ENCODE data around the gene PDRG1. TPM values are rescaled to one million over a fixed set of nuclear protein-coding genes. Genes with fewer than 3 reads are reported as not detected.

Gene PDRG1
- total and polyA plus RNA-seq, 2 donors (not counting 1 experiment from before 2014, with no cell fraction given) = 12.7 to 18.6 TPM

DNA sequence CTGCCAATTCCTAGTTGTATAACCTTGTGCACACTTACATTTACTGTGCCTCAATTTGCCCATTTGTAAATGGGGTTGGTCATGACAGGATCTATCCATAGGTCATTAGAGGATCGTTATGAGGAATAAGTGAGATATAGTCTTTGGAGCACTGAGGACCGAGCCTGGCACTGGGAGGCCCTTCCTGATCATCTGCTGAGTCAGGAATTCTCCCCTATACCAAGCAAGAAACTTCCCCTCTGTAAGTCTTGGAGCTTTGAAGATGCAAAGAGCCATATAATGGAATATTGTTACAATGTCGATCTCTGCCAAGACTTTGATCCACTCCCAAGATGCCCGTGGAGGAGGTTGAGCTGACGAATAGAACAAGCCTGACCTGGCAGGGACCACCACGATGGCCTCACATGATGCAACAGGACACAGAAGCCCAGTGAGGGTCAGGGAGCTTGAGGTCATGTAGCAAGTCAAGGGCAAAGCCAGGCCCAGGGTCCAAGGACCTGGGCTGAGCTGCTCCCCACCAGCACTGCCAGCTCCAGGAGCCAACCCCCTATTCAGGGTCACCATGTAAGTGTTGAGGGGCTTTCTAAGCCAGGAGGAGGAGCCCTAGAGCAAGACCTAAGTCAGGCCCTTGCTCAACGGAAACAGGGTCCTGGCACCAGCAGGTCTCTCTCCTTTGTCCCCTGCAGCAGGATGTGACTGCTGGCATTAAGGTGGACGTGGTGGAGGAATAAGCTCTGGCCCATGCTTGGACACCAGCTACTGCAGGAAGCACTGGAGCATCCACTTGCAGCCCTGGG lies 16.7 kb downstream of the PDRG1 start:
- Histone ChIP-seq H3K9ac (ENCODE audit: low read length) (no peak overlapping the region), H3K79me2 (ENCODE audit: control insufficient read depth, insufficient read depth, low read length) (no peaks in the 10 kb centered on the region), H3K36me3 (replicated peaks in 1 of 2; ENCODE audit: control extremely low read depth in 1 of 2, control insufficient read depth in 1 of 2, extremely low read depth in 1 of 2, insufficient read depth in 2 of 2, low read length in 1 of 2) (no peaks in the 10 kb centered on the region), H3K4me3 (ENCODE audit: control extremely low read depth in 1 of 5, extremely low read depth in 1 of 5, insufficient read depth in 1 of 5, low read depth in 2 of 5, low read length in 4 of 5) (no peak overlapping the region), H3K4me2 (replicated peaks; ENCODE audit: low read depth, low read length, poor library complexity, severe bottlenecking) (no peak overlapping the region), H3K27ac (ENCODE audit: low read length in 2 of 2) (no peak overlapping the region), H4K20me1 (ENCODE audit: control insufficient read depth, insufficient read depth, low read length, poor library complexity, severe bottlenecking) (no peaks in the 10 kb centered on the region), H2AFZ (ENCODE audit: insufficient read depth, low read depth, low read length, poor library complexity, severe bottlenecking) (no peak overlapping the region), H3K27me3 (replicated peaks in 1 of 4; ENCODE audit: control extremely low read depth in 1 of 4, control insufficient read depth in 3 of 4, insufficient read depth in 4 of 4, low read length in 3 of 4) (no peaks in the 10 kb centered on the region), H3K4me1 (ENCODE audit: control insufficient read depth in 2 of 2, insufficient read depth in 2 of 2, low read length in 2 of 2) (no peaks in the 10 kb centered on the region), H3K9me3 (ENCODE audit: control extremely low read depth in 1 of 3, control insufficient read depth in 2 of 3, insufficient read depth in 1 of 3, low read length in 2 of 3) (no peaks in the 10 kb centered on the region)
- Mint-ChIP-seq H3K27ac (no peak overlapping the region), H3K9me3 (ENCODE audit: insufficient read depth) (no peaks in the 10 kb centered on the region), H3K4me1 (no peaks in the 10 kb centered on the region), H3K27me3 (no peaks in the 10 kb centered on the region), H3K4me3 (no peak overlapping the region)
- CTCF ChIA-PET = no interaction called here
- DNase-seq (no peak), ATAC-seq (ENCODE audit: low read depth) (no peak)
- no peak for TF ChIP-seq EZH2 (IDR thresholded peaks at IDR 0.05; ENCODE audit: borderline replicate concordance, insufficient read depth, low read depth, low read length, poor library complexity, severe bottlenecking)
- TF ChIP-seq, protein P1, sequence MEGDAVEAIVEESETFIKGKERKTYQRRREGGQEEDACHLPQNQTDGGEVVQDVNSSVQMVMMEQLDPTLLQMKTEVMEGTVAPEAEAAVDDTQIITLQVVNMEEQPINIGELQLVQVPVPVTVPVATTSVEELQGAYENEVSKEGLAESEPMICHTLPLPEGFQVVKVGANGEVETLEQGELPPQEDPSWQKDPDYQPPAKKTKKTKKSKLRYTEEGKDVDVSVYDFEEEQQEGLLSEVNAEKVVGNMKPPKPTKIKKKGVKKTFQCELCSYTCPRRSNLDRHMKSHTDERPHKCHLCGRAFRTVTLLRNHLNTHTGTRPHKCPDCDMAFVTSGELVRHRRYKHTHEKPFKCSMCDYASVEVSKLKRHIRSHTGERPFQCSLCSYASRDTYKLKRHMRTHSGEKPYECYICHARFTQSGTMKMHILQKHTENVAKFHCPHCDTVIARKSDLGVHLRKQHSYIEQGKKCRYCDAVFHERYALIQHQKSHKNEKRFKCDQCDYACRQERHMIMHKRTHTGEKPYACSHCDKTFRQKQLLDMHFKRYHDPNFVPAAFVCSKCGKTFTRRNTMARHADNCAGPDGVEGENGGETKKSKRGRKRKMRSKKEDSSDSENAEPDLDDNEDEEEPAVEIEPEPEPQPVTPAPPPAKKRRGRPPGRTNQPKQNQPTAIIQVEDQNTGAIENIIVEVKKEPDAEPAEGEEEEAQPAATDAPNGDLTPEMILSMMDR (IDR thresholded peaks at IDR 0.05) = no peak
- 80% methylated on average over 6 of the region's 8 CpGs for WGBS (ENCODE audit: insufficient coverage)
- intact Hi-C loops (cut with micrococcal nuclease) = no loop called here
- POLR2A ChIA-PET = no interaction called here

DNA sequence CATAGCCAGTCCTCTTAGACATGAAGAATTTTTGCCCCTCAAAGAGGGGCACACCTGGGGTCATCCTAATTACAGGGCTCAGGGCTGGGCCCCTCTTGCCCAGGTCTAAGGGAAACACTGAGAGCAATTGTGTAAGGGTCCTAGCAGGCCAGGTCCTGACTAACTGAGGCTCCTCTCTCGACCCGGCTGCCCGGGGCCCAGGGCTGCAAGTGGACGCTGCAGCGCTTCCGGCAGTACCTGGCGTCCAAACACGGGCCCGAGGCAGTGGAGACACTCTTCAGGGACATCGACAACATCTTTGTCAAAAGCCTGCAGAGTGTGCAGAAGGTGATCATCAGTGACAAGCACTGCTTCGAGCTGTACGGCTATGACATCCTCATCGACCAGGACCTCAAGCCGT lies 17.4 kb downstream of the PDRG1 start:
- H3K4me3 ChIP-seq (ENCODE audit: control extremely low read depth in 1 of 5, extremely low read depth in 1 of 5, insufficient read depth in 1 of 5, low read depth in 2 of 5, low read length in 4 of 5) = no peak overlapping the region
- POLR2A ChIA-PET = no interaction called here
- H3K4me1 ChIP-seq (ENCODE audit: control insufficient read depth in 2 of 2, insufficient read depth in 2 of 2, low read length in 2 of 2) = no peaks in the 10 kb centered on the region
- intact Hi-C loops (cut with micrococcal nuclease) = no loop called here
- no peaks in the 10 kb centered on the region for H4K20me1 ChIP-seq (ENCODE audit: control insufficient read depth, insufficient read depth, low read length, poor library complexity, severe bottlenecking)
- Mint-ChIP-seq H3K27ac (no peak overlapping the region), H3K27me3 (no peaks in the 10 kb centered on the region), H3K4me3 (no peak overlapping the region), H3K9me3 (ENCODE audit: insufficient read depth) (no peaks in the 10 kb centered on the region), H3K4me1 (no peaks in the 10 kb centered on the region)
- H3K36me3 ChIP-seq (replicated peaks in 1 of 2; ENCODE audit: control extremely low read depth in 1 of 2, control insufficient read depth in 1 of 2, extremely low read depth in 1 of 2, insufficient read depth in 2 of 2, low read length in 1 of 2) = no peaks in the 10 kb centered on the region
- no peak overlapping the region for H3K4me2 ChIP-seq (replicated peaks; ENCODE audit: low read depth, low read length, poor library complexity, severe bottlenecking)
- TF ChIP-seq EZH2 (IDR thresholded peaks at IDR 0.05; ENCODE audit: borderline replicate concordance, insufficient read depth, low read depth, low read length, poor library complexity, severe bottlenecking) = no peak
- TF ChIP-seq, protein P1 (IDR thresholded peaks at IDR 0.05) = no peak
- no peak overlapping the region for H2AFZ ChIP-seq (ENCODE audit: insufficient read depth, low read depth, low read length, poor library complexity, severe bottlenecking)
- no peaks in the 10 kb centered on the region for H3K9me3 ChIP-seq (ENCODE audit: control extremely low read depth in 1 of 3, control insufficient read depth in 2 of 3, insufficient read depth in 1 of 3, low read length in 2 of 3)
- ATAC-seq (ENCODE audit: low read depth) (no peak), DNase-seq (no peak)
- H3K27ac ChIP-seq (ENCODE audit: low read length in 2 of 2) = no peak overlapping the region
- CTCF ChIA-PET = no interaction called here
- no peak overlapping the region for H3K9ac ChIP-seq (ENCODE audit: low read length)
- 94% methylated on average over 14 of the region's 14 CpGs for WGBS (ENCODE audit: insufficient coverage)
- no peaks in the 10 kb centered on the region for H3K27me3 ChIP-seq (replicated peaks in 1 of 4; ENCODE audit: control extremely low read depth in 1 of 4, control insufficient read depth in 3 of 4, insufficient read depth in 4 of 4, low read length in 3 of 4)
- H3K79me2 ChIP-seq (ENCODE audit: control insufficient read depth, insufficient read depth, low read length) = no peaks in the 10 kb centered on the region
